ENCODE data around the gene SHCBP1. TPM values are rescaled to one million over a fixed set of nuclear protein-coding genes. Genes with fewer than 3 reads are reported as not detected.

Gene SHCBP1
- total and polyA plus RNA-seq, 10 of the 15 experiments (the other 5 are each of a cell fraction or from before 2014, with no cell fraction given), result 9.5 to 73.3 (median 30.2) TPM

DNA sequence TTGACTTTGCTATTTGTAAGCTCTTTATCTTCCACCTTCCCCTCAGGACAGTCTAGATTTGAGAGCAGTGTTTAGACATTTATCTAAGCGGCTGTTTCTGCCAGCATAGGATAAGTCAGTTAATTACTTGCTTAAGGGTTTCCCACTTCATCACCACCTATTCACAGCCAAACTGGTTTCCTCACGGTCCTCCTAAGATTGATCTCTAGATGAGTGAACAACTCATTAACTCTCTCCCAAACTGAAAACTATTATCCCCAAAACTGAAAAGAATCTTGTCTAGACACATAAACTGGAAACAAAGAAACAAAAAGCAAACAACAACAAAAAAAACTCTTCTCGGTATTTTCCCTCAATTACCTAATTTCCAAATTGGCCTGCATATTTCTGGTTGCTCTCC, 58.2 kb downstream of the SHCBP1 start:
- no peaks in the 10 kb centered on the region for H3K36me3 ChIP-seq (ENCODE audit: control insufficient read depth in 2 of 2, insufficient read depth in 2 of 2, low read length in 1 of 2)
- no TSS peak for BruUV-seq (replicated peaks)
- SMC1A ChIA-PET (ENCODE audit: uncharacterized antibody, unreplicated experiment), result no interaction called here
- no peak overlapping the region for H2AFZ ChIP-seq (ENCODE audit: control insufficient read depth, low read depth, low read length)
- RAD21 ChIA-PET (ENCODE audit: unreplicated experiment), result no interaction called here
- TF ChIP-seq, protein P1, sequence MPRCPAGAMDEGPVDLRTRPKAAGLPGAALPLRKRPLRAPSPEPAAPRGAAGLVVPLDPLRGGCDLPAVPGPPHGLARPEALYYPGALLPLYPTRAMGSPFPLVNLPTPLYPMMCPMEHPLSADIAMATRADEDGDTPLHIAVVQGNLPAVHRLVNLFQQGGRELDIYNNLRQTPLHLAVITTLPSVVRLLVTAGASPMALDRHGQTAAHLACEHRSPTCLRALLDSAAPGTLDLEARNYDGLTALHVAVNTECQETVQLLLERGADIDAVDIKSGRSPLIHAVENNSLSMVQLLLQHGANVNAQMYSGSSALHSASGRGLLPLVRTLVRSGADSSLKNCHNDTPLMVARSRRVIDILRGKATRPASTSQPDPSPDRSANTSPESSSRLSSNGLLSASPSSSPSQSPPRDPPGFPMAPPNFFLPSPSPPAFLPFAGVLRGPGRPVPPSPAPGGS (IDR thresholded peaks at IDR 0.05; ENCODE audit: borderline replicate concordance, insufficient read depth, low read depth, low read length, poor library complexity, severe bottlenecking), result no peak
- no peak for TF ChIP-seq CREB1 (IDR thresholded peaks at IDR 0.05; ENCODE audit: low read depth)
- TF ChIP-seq GATAD2B (conservative IDR thresholded peaks at IDR 0.05; ENCODE audit: low read depth), result no peak
- TF ChIP-seq EP300 (IDR thresholded peaks at IDR 0.05; ENCODE audit: borderline replicate concordance in 1 of 2, control insufficient read depth in 1 of 2, low read depth in 2 of 2, low read length in 2 of 2), result no peak
- TF ChIP-seq NBN (IDR thresholded peaks at IDR 0.05), result no peak
- TF ChIP-seq POLR2AphosphoS5 (IDR thresholded peaks at IDR 0.05; ENCODE audit: low read length), result no peak
- 43% methylated on average over 3 of the region's 3 CpGs for WGBS (ENCODE audit: insufficient coverage, insufficient replicate concordance, low lambda C conversion rate, missing lambda C conversion rate)
- POLR2A ChIA-PET, result no interaction called here
- DNase-seq (ENCODE audit: low read depth, low spot score) (no peak), ATAC-seq (no peak), FAIRE-seq (no peak)
- H3K79me2 ChIP-seq (ENCODE audit: control insufficient read depth, insufficient read depth, low read length), result no peaks in the 10 kb centered on the region
- CTCF ChIA-PET, result interaction anchor here (2.3 kb wide), 1 partner anchor 9 kb away, joined by 7 read pairs; no protein-coding TSS in a partner anchor
- H3K9me3 ChIP-seq (replicated peaks; ENCODE audit: control insufficient read depth, insufficient read depth, low read length), result no peaks in the 10 kb centered on the region
- no peaks in the 10 kb centered on the region for H4K20me1 ChIP-seq (ENCODE audit: control insufficient read depth, insufficient read depth)
- no peaks in the 10 kb centered on the region for H3K27me3 ChIP-seq (replicated peaks in 1 of 2; ENCODE audit: control insufficient read depth in 2 of 2, insufficient read depth in 2 of 2, low read length in 1 of 2)
- no peaks in the 10 kb centered on the region for H3K4me1 ChIP-seq (ENCODE audit: control insufficient read depth, insufficient read depth, low read length)
- H3K4me3 ChIP-seq, result no peak overlapping the region
- intact Hi-C loops (cut with micrococcal nuclease; ENCODE audit: unreplicated experiment) (no loop called here), in situ Hi-C loops (cut with MboI) (no loop called here)
- no peak overlapping the region for H3K9ac ChIP-seq (ENCODE audit: control insufficient read depth, insufficient read depth, low read length)
- H3K4me2 ChIP-seq (ENCODE audit: control insufficient read depth, insufficient read depth), result no peak overlapping the region
- H3K27ac ChIP-seq (ENCODE audit: control insufficient read depth, insufficient read depth), result no peak overlapping the region

GRCh38 chr16:46558018-46558417, 63.2 kb downstream of the SHCBP1 start:
- FAIRE-seq (no peak), ATAC-seq (no peak), DNase-seq (ENCODE audit: low read depth, low spot score) (no peak)
- ChIA-PET SMC1A (ENCODE audit: uncharacterized antibody, unreplicated experiment) (no interaction called here), CTCF (interaction anchor here (1.0 to 1.6 kb wide), 2 partner anchors 19 to 51 kb away, joined by 4 to 5 read pairs; no protein-coding TSS in a partner anchor), RAD21 (ENCODE audit: unreplicated experiment) (no interaction called here), POLR2A (no interaction called here)
- WGBS (ENCODE audit: insufficient coverage, insufficient replicate concordance, low lambda C conversion rate, missing lambda C conversion rate), result 5% methylated on average over 1 of the region's 1 CpG
- Histone ChIP-seq H2AFZ (ENCODE audit: control insufficient read depth, low read depth, low read length) (no peak overlapping the region), H4K20me1 (ENCODE audit: control insufficient read depth, insufficient read depth) (no peaks in the 10 kb centered on the region), H3K79me2 (ENCODE audit: control insufficient read depth, insufficient read depth, low read length) (no peaks in the 10 kb centered on the region), H3K27me3 (replicated peaks in 1 of 2; ENCODE audit: control insufficient read depth in 2 of 2, insufficient read depth in 2 of 2, low read length in 1 of 2) (no peaks in the 10 kb centered on the region), H3K27ac (ENCODE audit: control insufficient read depth, insufficient read depth) (no peak overlapping the region), H3K9ac (ENCODE audit: control insufficient read depth, insufficient read depth, low read length) (no peak overlapping the region), H3K4me3 (no peak overlapping the region), H3K4me1 (ENCODE audit: control insufficient read depth, insufficient read depth, low read length) (no peaks in the 10 kb centered on the region), H3K9me3 (replicated peaks; ENCODE audit: control insufficient read depth, insufficient read depth, low read length) (no peaks in the 10 kb centered on the region), H3K36me3 (ENCODE audit: control insufficient read depth in 2 of 2, insufficient read depth in 2 of 2, low read length in 1 of 2) (no peaks in the 10 kb centered on the region), H3K4me2 (ENCODE audit: control insufficient read depth, insufficient read depth) (no peak overlapping the region)
- no TSS peak for BruUV-seq (replicated peaks)
- in situ Hi-C loops (cut with MboI), result no loop called here
- intact Hi-C loops (cut with micrococcal nuclease; ENCODE audit: unreplicated experiment), result no loop called here
- TF ChIP-seq, protein P1 (IDR thresholded peaks at IDR 0.05; ENCODE audit: borderline replicate concordance, insufficient read depth, low read depth, low read length, poor library complexity, severe bottlenecking), result no peak
- TF ChIP-seq RAD51 (IDR thresholded peaks at IDR 0.05), result no peak
- no peak for TF ChIP-seq MTA3 (IDR thresholded peaks at IDR 0.05; ENCODE audit: borderline replicate concordance, low read length)
- no peak for TF ChIP-seq MYB (IDR thresholded peaks at IDR 0.05; ENCODE audit: borderline replicate concordance, low read depth, low read length)
- no peak for TF ChIP-seq NBN (IDR thresholded peaks at IDR 0.05)
- no peak for TF ChIP-seq RFX5 (IDR thresholded peaks at IDR 0.05; ENCODE audit: low read depth, low read length)
- no peak for TF ChIP-seq MYC (IDR thresholded peaks at IDR 0.05; ENCODE audit: insufficient read depth, insufficient read length, insufficient replicate concordance, low read length, severe bottlenecking)
- no peak for TF ChIP-seq NFYA (IDR thresholded peaks at IDR 0.05; ENCODE audit: borderline replicate concordance, low read depth, low read length)
